Putamen (tissue), 1 donor: ENCODE data around the gene RPTOR.

Source experiments
- DNase-seq: peaks from one replicate; pipeline ENCODE4 v3.0.0-alpha.2; 2016; ENCODE audit warnings: low spot score

Gene RPTOR

GRCh38 chr17:80999536-81000333, 455.1 kb downstream of the RPTOR start:
- DNase-seq = no peak

GRCh38 chr17:81000334-81000630, 455.6 kb downstream of the RPTOR start:
- no peak for DNase-seq

GRCh38 chr17:81000631-81001357, 456.2 kb downstream of the RPTOR start:
- no peak for DNase-seq

GRCh38 chr17:81002013-81002384, 457.4 kb downstream of the RPTOR start:
- no peak for DNase-seq

- DNase-seq = no peak
Measured at GRCh38 chr17:81002409-81003361, 458.0 kb downstream of the RPTOR start.

- no peak for DNase-seq
Measured at GRCh38 chr17:81003711-81004475, 459.3 kb downstream of the RPTOR start.

- no peak for DNase-seq
Measured at GRCh38 chr17:81006891-81007290, 462.3 kb downstream of the RPTOR start.

- DNase-seq = no peak
Measured at GRCh38 chr17:81008140-81008539, 463.5 kb downstream of the RPTOR start.

- DNase-seq = no peak
Measured at GRCh38 chr17:81009136-81009535, 464.5 kb downstream of the RPTOR start.

- no peak for DNase-seq
Measured at GRCh38 chr17:81010935-81011334, 466.3 kb downstream of the RPTOR start.

- DNase-seq = no peak
Measured at GRCh38 chr17:81011951-81012350, 467.3 kb downstream of the RPTOR start.

- no peak for DNase-seq
Measured at GRCh38 chr17:81012574-81013447, 468.2 kb downstream of the RPTOR start.

GRCh38 chr17:81013642-81014041, 469.0 kb downstream of the RPTOR start:
- no peak for DNase-seq

GRCh38 chr17:81015136-81015535, 470.5 kb downstream of the RPTOR start:
- DNase-seq = no peak
